GM18867 (cell line): Measurements from ENCODE around the gene TTC9C.
"Not testable (repeated sequence)": the region's sequence is repeated elsewhere in the genome, so short reads cannot be mapped to it uniquely, and the experiment has no call there.

Source experiments
- ATAC-seq: cut with Tn5 transposase; IDR thresholded peaks from one replicate; pipeline ENCODE4 v1.9.1; 2021; ENCODE audit warnings: mild to moderate bottlenecking, moderate library complexity; ENCODE audit not compliant: unreplicated experiment

TTC9C gene, protein sequence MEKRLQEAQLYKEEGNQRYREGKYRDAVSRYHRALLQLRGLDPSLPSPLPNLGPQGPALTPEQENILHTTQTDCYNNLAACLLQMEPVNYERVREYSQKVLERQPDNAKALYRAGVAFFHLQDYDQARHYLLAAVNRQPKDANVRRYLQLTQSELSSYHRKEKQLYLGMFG

GRCh38 chr11:62728171-62728988 is at the start of gene TTC9C:
Gene TTC9C (plus strand): TSS chr11:62728486. CDS start chr11:62728849, 363 bp downstream.
- ATAC-seq, result peak; percentile 14

- ATAC-seq, result peak; percentile 65
Observed at GRCh38 chr11:62678770-62679696, 49.3 kb upstream of the TTC9C start, which contains the start of gene UBXN1. Gene UBXN1 (minus strand): TSS chr11:62679073. CDS start chr11:62678923, 150 bp downstream.

DNA sequence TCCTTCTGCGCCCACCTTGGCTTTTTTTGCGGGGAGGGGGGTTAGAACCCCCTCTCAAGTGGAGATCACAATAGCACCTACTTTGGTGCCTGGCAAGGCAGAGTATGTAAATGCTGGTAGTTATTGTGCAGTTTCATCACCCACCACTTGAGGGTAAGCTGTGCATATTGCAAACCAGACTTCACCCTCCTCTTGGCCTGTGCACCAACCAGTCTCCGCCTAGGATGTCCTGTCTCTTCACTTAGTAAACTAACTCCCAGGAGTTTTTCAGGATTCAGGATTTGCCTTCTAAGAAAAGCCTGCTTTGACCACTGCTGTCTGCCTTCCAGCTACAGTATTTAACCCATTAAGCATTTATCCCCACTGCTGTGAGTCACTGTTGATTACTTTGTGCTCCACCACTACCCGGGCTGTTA is 47.5 kb upstream of the TTC9C start:
- ATAC-seq, result peak; percentile 66

- ATAC-seq, result no peak
Observed at GRCh38 chr11:62682518-62682917, 45.8 kb upstream of the TTC9C start.

- ATAC-seq, result no peak
Observed at GRCh38 chr11:62687508-62688396, 40.5 kb upstream of the TTC9C start.

GRCh38 chr11:62688491-62688890 is 39.8 kb upstream of the TTC9C start:
- no peak for ATAC-seq

GRCh38 chr11:62689421-62690183 is 38.7 kb upstream of the TTC9C start, which contains the start of gene LRRN4CL:
Gene LRRN4CL (minus strand): TSS chr11:62689530. CDS start chr11:62688508, 1,022 bp downstream.
- ATAC-seq, result no peak

DNA sequence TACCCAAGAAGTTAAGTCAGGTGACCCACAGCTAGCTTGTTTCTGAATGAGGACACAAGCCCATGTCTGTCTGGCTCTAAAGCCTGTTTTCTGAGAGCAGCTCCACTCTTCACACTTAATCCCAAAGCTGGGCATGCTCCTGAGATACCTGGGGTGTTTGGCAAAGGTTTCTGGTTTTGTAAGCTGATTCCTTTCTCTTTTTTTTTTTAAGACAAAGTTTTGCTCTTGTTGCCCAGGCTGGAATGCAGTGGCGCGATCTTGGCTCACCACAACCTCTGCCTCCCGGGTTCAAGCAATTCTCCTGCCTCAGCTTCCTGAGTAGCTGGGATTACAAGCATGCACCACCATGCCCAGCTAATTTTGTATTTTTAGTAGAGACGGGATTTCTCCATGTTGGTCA is 34.7 kb upstream of the TTC9C start:
- ATAC-seq, result not testable (repeated sequence)

DNA sequence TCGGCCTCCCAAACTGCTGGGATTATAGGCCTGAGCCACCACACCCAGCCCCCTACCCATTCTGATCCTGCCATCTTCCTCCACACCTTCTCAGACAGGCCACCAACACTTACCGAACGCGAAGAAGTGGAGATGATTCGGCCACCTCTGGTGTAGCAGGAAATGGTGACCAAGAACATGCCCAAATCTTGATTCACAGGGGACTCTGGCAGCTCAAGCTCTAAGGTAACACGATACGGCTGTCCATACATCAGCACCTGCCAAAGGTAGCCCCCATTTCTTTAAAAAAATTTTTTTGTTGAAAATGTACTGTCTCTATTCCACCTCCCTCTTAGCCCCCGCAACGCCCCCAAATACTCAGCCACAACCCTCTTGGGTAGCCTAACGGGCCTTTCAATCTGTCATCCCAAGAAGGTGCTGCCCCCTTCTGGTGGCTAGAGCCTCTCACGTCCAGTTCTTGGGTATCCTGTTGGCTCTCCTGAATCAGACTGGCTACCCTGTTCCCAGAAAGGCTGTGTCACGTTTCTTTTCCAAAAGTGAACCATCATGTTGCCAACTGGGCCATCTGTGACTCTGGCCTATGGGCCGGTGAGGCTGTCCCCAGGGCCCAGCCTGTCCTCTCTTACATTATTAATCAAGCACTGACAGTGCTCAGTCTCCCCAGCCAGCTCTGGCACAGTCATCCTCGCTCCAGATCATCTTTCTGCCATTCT is 33.7 kb upstream of the TTC9C start:
- no peak for ATAC-seq

DNA sequence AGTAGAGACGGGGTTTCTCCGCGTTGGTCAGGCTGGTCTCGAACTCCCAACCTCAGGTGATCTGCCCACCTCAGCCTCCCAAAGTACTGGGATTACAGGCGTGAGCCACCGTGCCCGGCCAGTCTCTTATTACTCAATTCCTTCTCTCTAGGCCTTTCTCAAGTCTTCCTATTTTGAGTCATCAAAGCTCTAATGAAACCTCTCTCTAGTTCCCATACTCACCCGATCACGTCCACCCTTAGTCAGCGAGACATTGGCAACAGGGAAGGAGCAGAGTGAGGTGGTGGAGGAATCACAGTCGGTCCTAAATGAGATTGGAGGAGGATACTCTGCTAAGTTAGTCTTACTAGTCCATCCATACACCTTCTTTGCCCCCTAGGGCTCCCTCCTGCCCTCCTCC is 26.0 kb upstream of the TTC9C start:
- ATAC-seq, result no peak

- not testable (repeated sequence) for ATAC-seq
Observed at GRCh38 chr11:62703921-62704320, 24.4 kb upstream of the TTC9C start.

- no peak for ATAC-seq
Observed at GRCh38 chr11:62705413-62705812, 22.9 kb upstream of the TTC9C start.

- peak; percentile 61 for ATAC-seq
Observed at GRCh38 chr11:62705880-62706849, 22.1 kb upstream of the TTC9C start.

DNA sequence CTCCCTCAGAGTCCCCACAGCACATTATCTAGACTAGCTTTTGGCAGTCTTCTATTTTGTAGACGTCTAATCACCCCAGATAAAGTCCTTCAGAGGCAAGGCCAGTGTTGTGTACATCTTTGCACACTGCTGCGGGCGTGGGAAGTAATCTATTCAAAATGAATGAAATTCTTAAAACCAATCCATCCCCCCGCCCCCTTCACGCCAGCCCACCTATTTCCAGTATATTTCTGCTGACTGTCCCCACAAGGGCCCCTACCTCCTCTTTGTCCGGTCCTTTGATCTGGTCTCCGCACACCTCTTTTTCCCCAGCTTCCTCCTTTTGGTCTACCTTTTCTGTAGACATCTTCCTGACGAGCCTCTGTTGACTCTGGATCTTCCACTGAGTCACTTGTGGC is 21.4 kb upstream of the TTC9C start:
- ATAC-seq, result no peak

DNA sequence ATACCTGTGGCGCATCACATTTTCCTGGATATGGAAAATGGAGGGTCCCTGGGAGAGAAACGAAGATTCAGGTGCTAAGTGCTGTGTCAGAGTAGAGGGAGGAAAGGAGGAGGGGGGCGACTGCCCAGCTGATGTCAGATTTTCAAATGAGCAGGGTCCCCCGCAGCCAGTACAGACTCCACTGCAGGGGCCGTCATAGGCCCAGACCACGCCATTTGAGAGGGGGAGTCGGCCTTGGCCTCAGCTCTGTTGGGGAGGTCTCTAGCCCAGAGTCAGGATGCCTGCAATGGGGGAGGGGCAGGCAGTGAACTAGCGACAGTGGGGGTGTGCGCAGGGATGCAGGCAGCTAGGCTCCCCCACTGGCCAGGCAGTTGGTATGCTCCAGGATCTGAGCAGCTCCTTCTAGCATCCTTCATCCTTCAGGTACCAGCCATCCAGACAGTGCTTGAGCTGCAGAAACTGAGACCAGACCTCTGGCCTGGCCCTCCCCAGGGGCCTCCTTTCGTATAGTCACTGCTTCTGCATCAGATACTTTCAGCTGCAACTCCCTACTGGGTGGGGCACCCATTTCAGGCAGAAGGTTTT is 20.9 kb upstream of the TTC9C start, which contains the start of the genes BSCL2 and GNG3:
Gene BSCL2 (minus strand): TSS at position 148 of the 585 bp plus-strand sequence. CDS start 229 bp downstream, outside the sequence.
Gene GNG3 (plus strand): TSS at position 400 of the 585 bp plus-strand sequence. CDS start 620 bp downstream, outside the sequence.
- ATAC-seq, result no peak

DNA sequence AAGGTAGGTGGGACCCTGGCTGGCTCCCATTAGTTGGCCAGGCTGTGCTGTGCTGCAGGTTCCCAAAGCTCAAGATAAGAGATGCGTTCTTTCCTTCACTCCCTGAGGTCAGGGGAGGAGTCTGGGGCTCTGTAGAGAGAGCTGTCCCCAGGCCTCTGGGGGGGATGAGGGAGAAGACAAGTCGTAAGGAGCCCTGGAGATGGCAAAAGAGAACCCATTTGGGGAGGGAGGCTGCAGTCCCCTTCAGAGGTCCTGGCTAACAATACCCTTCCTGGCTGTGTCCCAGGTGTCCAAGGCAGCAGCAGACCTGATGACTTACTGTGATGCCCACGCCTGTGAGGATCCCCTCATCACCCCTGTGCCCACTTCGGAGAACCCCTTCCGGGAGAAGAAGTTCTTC is 19.9 kb upstream of the TTC9C start:
- no peak for ATAC-seq

GRCh38 chr11:62708793-62709192 is 19.5 kb upstream of the TTC9C start:
- no peak for ATAC-seq
